Measurements from ENCODE around the gene SMCR8. TPM values are rescaled to one million over a fixed set of nuclear protein-coding genes. Genes with fewer than 3 reads are reported as not detected.

SMCR8 gene
- total and polyA plus RNA-seq, 2 donors (not counting 1 experiment from before 2014, with no cell fraction given) = 8.6 to 19.5 TPM

GRCh38 chr17:18318117-18318516, 3.0 kb downstream of the SMCR8 start:
- Histone ChIP-seq H3K79me2 (ENCODE audit: control insufficient read depth, insufficient read depth, low read length) (peaks cover 67% of the 10 kb centered on the region), H2AFZ (ENCODE audit: low read length) (no peak overlapping the region), H3K36me3 (ENCODE audit: control insufficient read depth, insufficient read depth, low read length) (peaks cover 11% of the 10 kb centered on the region), H3K27me3 (ENCODE audit: control insufficient read depth, insufficient read depth, low read length) (no peaks in the 10 kb centered on the region), H4K20me1 (ENCODE audit: control insufficient read depth, extremely low read depth, insufficient read depth, low read length) (no peaks in the 10 kb centered on the region), H3K27ac (ENCODE audit: insufficient read depth, low read length) (no peak overlapping the region), H3K4me1 (ENCODE audit: control insufficient read depth, extremely low read depth, insufficient read depth, low read length) (peaks cover 7% of the 10 kb centered on the region), H3K9ac (ENCODE audit: insufficient read depth, low read length) (no peak overlapping the region), H3K9me3 (ENCODE audit: control insufficient read depth, insufficient read depth, low read depth, low read length) (no peaks in the 10 kb centered on the region), H3K4me3 (replicated peaks in 1 of 4; ENCODE audit: control extremely low read depth in 1 of 4, insufficient read depth in 1 of 4, low read depth in 3 of 4, low read length in 4 of 4) (peak overlapping the region in 1 of 4 experiments; percentile 39), H3K4me2 (ENCODE audit: extremely low read depth, insufficient read depth, low read length) (peak overlapping the region; percentile 28)
- no peak for DNase-seq (ENCODE audit: low read depth in 2 of 2)
- TF ChIP-seq, protein P1, sequence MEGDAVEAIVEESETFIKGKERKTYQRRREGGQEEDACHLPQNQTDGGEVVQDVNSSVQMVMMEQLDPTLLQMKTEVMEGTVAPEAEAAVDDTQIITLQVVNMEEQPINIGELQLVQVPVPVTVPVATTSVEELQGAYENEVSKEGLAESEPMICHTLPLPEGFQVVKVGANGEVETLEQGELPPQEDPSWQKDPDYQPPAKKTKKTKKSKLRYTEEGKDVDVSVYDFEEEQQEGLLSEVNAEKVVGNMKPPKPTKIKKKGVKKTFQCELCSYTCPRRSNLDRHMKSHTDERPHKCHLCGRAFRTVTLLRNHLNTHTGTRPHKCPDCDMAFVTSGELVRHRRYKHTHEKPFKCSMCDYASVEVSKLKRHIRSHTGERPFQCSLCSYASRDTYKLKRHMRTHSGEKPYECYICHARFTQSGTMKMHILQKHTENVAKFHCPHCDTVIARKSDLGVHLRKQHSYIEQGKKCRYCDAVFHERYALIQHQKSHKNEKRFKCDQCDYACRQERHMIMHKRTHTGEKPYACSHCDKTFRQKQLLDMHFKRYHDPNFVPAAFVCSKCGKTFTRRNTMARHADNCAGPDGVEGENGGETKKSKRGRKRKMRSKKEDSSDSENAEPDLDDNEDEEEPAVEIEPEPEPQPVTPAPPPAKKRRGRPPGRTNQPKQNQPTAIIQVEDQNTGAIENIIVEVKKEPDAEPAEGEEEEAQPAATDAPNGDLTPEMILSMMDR (conservative IDR thresholded peaks at IDR 0.05 in 1 of 2, IDR thresholded peaks at IDR 0.05 in 1 of 2; ENCODE audit: low read depth in 1 of 2, low read length in 2 of 2) = no peak
- TF ChIP-seq EZH2 (IDR thresholded peaks at IDR 0.05; ENCODE audit: low read length, missing control alignments) = no peak

DNA sequence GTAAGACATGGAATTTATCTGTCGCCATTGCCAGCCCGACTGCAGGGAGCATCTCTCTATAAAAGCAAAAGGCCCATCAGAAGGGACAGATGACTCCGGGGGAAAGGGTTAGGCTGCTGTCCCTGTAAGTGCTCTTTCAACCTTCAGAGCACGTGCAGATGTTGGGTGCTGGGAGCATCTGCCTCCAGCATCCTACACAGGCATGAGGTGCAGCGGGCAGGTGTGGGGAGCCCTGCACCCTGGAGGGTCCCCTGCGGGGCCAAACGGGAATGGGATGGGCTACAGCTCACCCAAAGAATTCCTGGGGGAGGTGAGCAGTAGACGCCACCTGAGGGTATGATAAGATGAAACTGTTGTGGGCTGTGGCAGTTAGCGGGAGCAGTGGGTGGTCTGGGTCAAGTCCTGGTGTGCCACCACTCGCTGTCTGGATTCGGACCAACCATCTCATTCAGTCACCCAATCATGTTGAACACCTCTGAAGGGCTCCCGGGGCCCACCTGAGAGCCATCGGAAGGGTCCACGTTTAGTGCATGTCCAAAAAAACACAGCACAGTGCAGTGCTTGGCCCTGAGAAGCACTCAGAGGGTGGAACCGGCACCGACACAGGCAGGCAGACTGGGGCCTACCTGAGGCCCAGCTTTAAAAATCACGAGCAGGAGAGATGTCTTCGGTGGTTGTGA, 3.8 kb downstream of the SMCR8 start:
- Histone ChIP-seq H3K9me3 (ENCODE audit: control insufficient read depth, insufficient read depth, low read depth, low read length) (no peaks in the 10 kb centered on the region), H3K9ac (ENCODE audit: insufficient read depth, low read length) (no peak overlapping the region), H3K4me1 (ENCODE audit: control insufficient read depth, extremely low read depth, insufficient read depth, low read length) (peaks cover 5% of the 10 kb centered on the region), H3K4me3 (replicated peaks in 1 of 4; ENCODE audit: control extremely low read depth in 1 of 4, insufficient read depth in 1 of 4, low read depth in 3 of 4, low read length in 4 of 4) (peak overlapping the region in 1 of 4 experiments; percentile 35), H3K4me2 (ENCODE audit: extremely low read depth, insufficient read depth, low read length) (no peak overlapping the region), H3K27me3 (ENCODE audit: control insufficient read depth, insufficient read depth, low read length) (no peaks in the 10 kb centered on the region), H3K79me2 (ENCODE audit: control insufficient read depth, insufficient read depth, low read length) (peaks cover 59% of the 10 kb centered on the region), H3K27ac (ENCODE audit: insufficient read depth, low read length) (no peak overlapping the region), H2AFZ (ENCODE audit: low read length) (no peak overlapping the region), H3K36me3 (ENCODE audit: control insufficient read depth, insufficient read depth, low read length) (peaks cover 16% of the 10 kb centered on the region), H4K20me1 (ENCODE audit: control insufficient read depth, extremely low read depth, insufficient read depth, low read length) (no peaks in the 10 kb centered on the region)
- TF ChIP-seq, protein P1 (conservative IDR thresholded peaks at IDR 0.05 in 1 of 2, IDR thresholded peaks at IDR 0.05 in 1 of 2; ENCODE audit: low read depth in 1 of 2, low read length in 2 of 2) = no peak
- no peak for TF ChIP-seq EZH2 (IDR thresholded peaks at IDR 0.05; ENCODE audit: low read length, missing control alignments)
- DNase-seq (ENCODE audit: low read depth in 2 of 2) = no peak

DNA sequence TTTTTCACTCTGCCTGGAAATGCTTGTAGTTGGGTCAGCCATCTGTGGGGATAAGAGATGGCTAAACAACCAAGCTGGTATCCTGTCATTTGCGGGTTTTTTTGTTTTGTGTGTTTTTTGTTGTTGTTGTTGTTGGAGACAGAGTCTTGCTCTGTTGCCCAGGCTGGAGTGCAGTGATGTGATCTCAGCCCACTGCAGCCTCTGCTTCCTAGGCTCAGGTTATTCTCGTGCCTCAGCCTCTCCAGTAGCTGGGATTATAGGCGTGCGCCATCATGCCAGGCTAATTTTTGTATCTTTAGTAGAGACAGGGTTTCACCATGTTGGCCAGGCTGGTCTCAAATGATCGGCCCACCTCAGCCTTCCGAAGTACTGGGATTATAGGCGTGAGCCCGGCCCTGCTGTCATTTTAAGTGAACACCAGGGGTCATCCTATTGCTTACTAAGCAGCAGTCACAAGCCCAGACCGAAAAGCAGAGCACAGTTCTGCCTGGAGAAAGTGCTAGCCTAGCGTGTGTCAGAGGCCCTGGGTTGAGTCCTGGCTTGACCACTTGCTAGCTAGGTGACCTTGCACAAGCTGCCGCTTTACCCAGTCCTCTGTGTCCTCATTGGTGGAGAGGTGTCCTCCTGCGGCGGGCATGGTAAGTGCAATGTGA, 4.6 kb downstream of the SMCR8 start:
- H3K27ac ChIP-seq (ENCODE audit: insufficient read depth, low read length) = no peak overlapping the region
- peaks cover 51% of the 10 kb centered on the region for H3K79me2 ChIP-seq (ENCODE audit: control insufficient read depth, insufficient read depth, low read length)
- no peaks in the 10 kb centered on the region for H4K20me1 ChIP-seq (ENCODE audit: control insufficient read depth, extremely low read depth, insufficient read depth, low read length)
- H3K4me2 ChIP-seq (ENCODE audit: extremely low read depth, insufficient read depth, low read length) = peak overlapping the region; percentile 1
- TF ChIP-seq EZH2 (IDR thresholded peaks at IDR 0.05; ENCODE audit: low read length, missing control alignments) = no peak
- TF ChIP-seq, protein P1 (conservative IDR thresholded peaks at IDR 0.05 in 1 of 2, IDR thresholded peaks at IDR 0.05 in 1 of 2; ENCODE audit: low read depth in 1 of 2, low read length in 2 of 2) = peak; percentile 56 to 61
- no peak overlapping the region for H2AFZ ChIP-seq (ENCODE audit: low read length)
- H3K36me3 ChIP-seq (ENCODE audit: control insufficient read depth, insufficient read depth, low read length) = peaks cover 19% of the 10 kb centered on the region
- DNase-seq (ENCODE audit: low read depth in 2 of 2) = peak; percentile 49 to 74
- peaks cover 5% of the 10 kb centered on the region for H3K4me1 ChIP-seq (ENCODE audit: control insufficient read depth, extremely low read depth, insufficient read depth, low read length)
- H3K4me3 ChIP-seq (replicated peaks in 1 of 4; ENCODE audit: control extremely low read depth in 1 of 4, insufficient read depth in 1 of 4, low read depth in 3 of 4, low read length in 4 of 4) = peak overlapping the region in 1 of 4 experiments; percentile 35
- no peaks in the 10 kb centered on the region for H3K27me3 ChIP-seq (ENCODE audit: control insufficient read depth, insufficient read depth, low read length)
- no peaks in the 10 kb centered on the region for H3K9me3 ChIP-seq (ENCODE audit: control insufficient read depth, insufficient read depth, low read depth, low read length)
- no peak overlapping the region for H3K9ac ChIP-seq (ENCODE audit: insufficient read depth, low read length)
